Astrocyte (in vitro differentiated cells and primary cell): ENCODE results near the gene HOXA2.
A peak's percentile ranks its signal among the peaks of the same experiment; 100 is the strongest.

Experiments used
- EZH2 ChIP-seq: IDR thresholded peaks from 2 replicates; pipeline ENCODE4 v1.6.1; 2012; ENCODE audit warnings: mild to moderate bottlenecking, low read length, inconsistent platforms; ENCODE audit not compliant: insufficient read depth
- TF ChIP-seq, protein P1 (sequence below): IDR thresholded peaks from 2 replicates; pipeline ENCODE4 v1.5.1; 2011; ENCODE audit warnings: low read depth, mild to moderate bottlenecking, inconsistent platforms, low read length, moderate library complexity; ENCODE audit not compliant: insufficient read depth

DNA sequence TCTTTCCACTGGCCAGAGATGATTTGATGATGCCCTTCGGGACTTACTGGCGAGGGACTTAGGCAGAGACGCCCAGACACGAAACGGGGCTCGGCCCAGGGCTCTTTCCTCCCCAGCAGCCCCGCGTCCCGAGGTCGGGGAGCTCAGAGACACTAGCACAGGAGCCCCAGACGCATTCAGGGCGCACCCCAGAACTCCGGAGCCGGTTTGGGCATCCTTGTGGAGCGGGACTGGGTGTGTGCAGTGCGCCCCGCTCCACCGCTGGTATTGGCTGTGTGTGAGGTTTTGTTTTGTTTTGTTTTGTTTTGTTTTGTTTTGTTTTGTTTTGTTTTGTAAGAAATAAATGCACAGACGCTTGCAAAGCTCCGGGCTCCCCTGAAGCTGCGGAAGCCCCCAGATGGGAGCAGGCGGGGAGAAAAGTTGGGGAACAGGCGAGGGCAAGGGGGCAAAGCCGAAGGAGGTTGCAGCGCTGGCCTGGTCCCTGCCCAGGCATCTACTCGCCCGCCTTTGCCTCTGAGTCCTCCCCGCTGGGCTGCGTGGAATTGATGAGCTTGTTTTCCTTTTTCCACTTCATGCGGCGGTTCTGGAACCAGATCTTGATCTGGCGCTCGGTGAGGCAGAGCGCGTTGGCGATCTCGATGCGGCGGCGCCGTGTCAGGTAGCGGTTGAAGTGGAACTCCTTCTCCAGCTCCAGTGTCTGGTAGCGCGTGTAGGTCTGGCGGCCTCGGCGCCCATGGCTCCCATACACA lies 42.9 kb upstream of the HOXA2 start:
- TF ChIP-seq, protein P1, sequence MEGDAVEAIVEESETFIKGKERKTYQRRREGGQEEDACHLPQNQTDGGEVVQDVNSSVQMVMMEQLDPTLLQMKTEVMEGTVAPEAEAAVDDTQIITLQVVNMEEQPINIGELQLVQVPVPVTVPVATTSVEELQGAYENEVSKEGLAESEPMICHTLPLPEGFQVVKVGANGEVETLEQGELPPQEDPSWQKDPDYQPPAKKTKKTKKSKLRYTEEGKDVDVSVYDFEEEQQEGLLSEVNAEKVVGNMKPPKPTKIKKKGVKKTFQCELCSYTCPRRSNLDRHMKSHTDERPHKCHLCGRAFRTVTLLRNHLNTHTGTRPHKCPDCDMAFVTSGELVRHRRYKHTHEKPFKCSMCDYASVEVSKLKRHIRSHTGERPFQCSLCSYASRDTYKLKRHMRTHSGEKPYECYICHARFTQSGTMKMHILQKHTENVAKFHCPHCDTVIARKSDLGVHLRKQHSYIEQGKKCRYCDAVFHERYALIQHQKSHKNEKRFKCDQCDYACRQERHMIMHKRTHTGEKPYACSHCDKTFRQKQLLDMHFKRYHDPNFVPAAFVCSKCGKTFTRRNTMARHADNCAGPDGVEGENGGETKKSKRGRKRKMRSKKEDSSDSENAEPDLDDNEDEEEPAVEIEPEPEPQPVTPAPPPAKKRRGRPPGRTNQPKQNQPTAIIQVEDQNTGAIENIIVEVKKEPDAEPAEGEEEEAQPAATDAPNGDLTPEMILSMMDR, result no peak
- TF ChIP-seq EZH2, result peak; percentile 79
